Endothelial cell of umbilical vein (primary cell): ENCODE results near the gene FAM124B. TPM values are rescaled to one million over a fixed set of nuclear protein-coding genes. Genes with fewer than 3 reads are reported as not detected.

ENCODE experiments used
- BruUV-seq: library from RNA; stranded (reverse); fragments of 400-500 nt; replicated peaks from 2 replicates; lab custom pipeline; 2021; lab: Mats Ljungman, UMichigan
- CTCF ChIA-PET: fragments of 300-600, 350-600 bp; sonication (Branson Sonifier 250); formaldehyde crosslinking; loops from one replicate; lab custom pipeline; 2021; ENCODE audit warnings: antibody characterized with exemption, inconsistent platforms; lab: Charles Lee
- POLR2A ChIA-PET: fragments of 300-600, 350-600 bp; sonication (Branson Sonifier 250); formaldehyde crosslinking; loops from one replicate; lab custom pipeline; 2021; ENCODE audit warnings: antibody characterized with exemption, inconsistent platforms; lab: Charles Lee
- DNase-seq: peaks from one replicate; pipeline ENCODE4 v3.0.0-alpha.2; 2011; ENCODE audit warnings: low read depth, low spot score
- FAIRE-seq: peaks from 2 replicates; lab custom pipeline; 2011; peaks lifted over from hg19 to GRCh38; lab: Jason Lieb, UNC
- H2AFZ ChIP-seq: 2 replicates; pipeline ENCODE4 v1.6.0; 2012; ENCODE audit warnings: low read depth, low read length, control low read depth, inconsistent platforms
- H3K27ac ChIP-seq: 2 replicates; pipeline ENCODE4 v1.5.1; 2011; ENCODE audit warnings: low read depth, mild to moderate bottlenecking, control low read depth, low read length, moderate library complexity; ENCODE audit not compliant: insufficient read depth
- H3K27me3 ChIP-seq, 2 experiments: 2 replicates each; pipeline versions ENCODE4 v1.6.0 to v1.6.1; 2011; ENCODE audit warnings: low read length in 2 of 2, mixed read lengths in 1 of 2; ENCODE audit not compliant: control insufficient read depth in 2 of 2, insufficient read depth in 2 of 2
- H3K36me3 ChIP-seq, 2 experiments: 2 replicates in 1 of 2; 3 replicates in 1 of 2; pipeline ENCODE4 v1.5.1; 2011; ENCODE audit warnings: low read length in 2 of 2, mild to moderate bottlenecking in 1 of 2, moderate library complexity in 1 of 2; ENCODE audit not compliant: control insufficient read depth in 2 of 2, insufficient read depth in 2 of 2; ENCODE audit errors: extremely low read depth in 1 of 2
- H3K4me1 ChIP-seq: 3 replicates; pipeline ENCODE4 v1.5.1; 2011; ENCODE audit warnings: mild to moderate bottlenecking, low read length; ENCODE audit not compliant: control insufficient read depth, insufficient read depth; ENCODE audit errors: extremely low read depth
- H3K4me2 ChIP-seq: 2 replicates; pipeline ENCODE4 v1.6.1; 2011; ENCODE audit warnings: low read length, control low read depth, mixed read lengths; ENCODE audit not compliant: insufficient read depth
- H3K4me3 ChIP-seq, 3 experiments: fragments of 200-600 bp in 1 of 3; sonication (generic), shearing (Covaris generic) in 1 of 3; replicated peaks in 1 of 3; 2 replicates each; pipeline ENCODE4 v1.5.1; 2011 to 2016; ENCODE audit warnings: control low read depth in 3 of 3, low read length in 3 of 3, mild to moderate bottlenecking in 2 of 3, inconsistent platforms in 1 of 3, low read depth in 1 of 3, moderate library complexity in 1 of 3; ENCODE audit not compliant: insufficient read depth in 1 of 3
- H3K79me2 ChIP-seq: 2 replicates; pipeline ENCODE4 v1.6.0; 2012; ENCODE audit warnings: low read length, inconsistent platforms; ENCODE audit not compliant: control insufficient read depth, insufficient read depth
- H3K9ac ChIP-seq: replicated peaks from 2 replicates; pipeline ENCODE3; 2011; ENCODE audit warnings: low read length, control low read depth; ENCODE audit not compliant: insufficient read depth; ENCODE audit errors: extremely low read depth
- H3K9me1 ChIP-seq: replicated peaks from 3 replicates; pipeline ENCODE4 v1.6.0; 2011; ENCODE audit warnings: mild to moderate bottlenecking, low read length; ENCODE audit not compliant: control insufficient read depth, insufficient read depth; ENCODE audit errors: extremely low read depth
- H3K9me3 ChIP-seq: replicated peaks from 2 replicates; pipeline ENCODE4 v1.5.1; 2012; ENCODE audit warnings: low read length, inconsistent platforms; ENCODE audit not compliant: control insufficient read depth, insufficient read depth
- H4K20me1 ChIP-seq: replicated peaks from 2 replicates; pipeline ENCODE3; 2011; ENCODE audit warnings: mild to moderate bottlenecking, low read length; ENCODE audit not compliant: control insufficient read depth, insufficient read depth; ENCODE audit errors: extremely low read depth
- EZH2 ChIP-seq: IDR thresholded peaks from 2 replicates; pipeline ENCODE4 v1.6.1; 2012; ENCODE audit warnings: borderline replicate concordance, low read depth, mild to moderate bottlenecking, moderate library complexity, low read length, inconsistent platforms; ENCODE audit not compliant: severe bottlenecking
- FOS ChIP-seq: IDR thresholded peaks from 2 replicates; pipeline ENCODE4 v1.6.1; 2011; ENCODE audit warnings: mild to moderate bottlenecking, low read length, moderate library complexity, borderline replicate concordance; ENCODE audit not compliant: insufficient read depth
- GATA2 ChIP-seq: IDR thresholded peaks from 2 replicates; pipeline ENCODE4 v1.7.0; 2011; ENCODE audit warnings: low read depth, mild to moderate bottlenecking, moderate library complexity, mixed read lengths, low read length; ENCODE audit not compliant: insufficient read length, insufficient read depth
- JUN ChIP-seq: IDR thresholded peaks from 2 replicates; pipeline ENCODE4 v1.6.1; 2011; ENCODE audit warnings: borderline replicate concordance, low read depth; ENCODE audit not compliant: insufficient read length, insufficient read depth
- MYC ChIP-seq: IDR thresholded peaks from one replicate; pipeline ENCODE4 v1.6.1; 2011; ENCODE audit warnings: mild to moderate bottlenecking, low read depth, low read length
- POLR2A ChIP-seq: IDR thresholded peaks from 2 replicates; pipeline ENCODE4 v1.6.1; 2012; ENCODE audit warnings: low read depth, mild to moderate bottlenecking, control low read depth, low read length
- POLR2AphosphoS5 ChIP-seq: IDR thresholded peaks from 2 replicates; pipeline ENCODE4 v1.6.1; 2012; ENCODE audit warnings: low read depth, mild to moderate bottlenecking, control low read depth, low read length, moderate library complexity; ENCODE audit not compliant: insufficient read depth
- dilution Hi-C: fragments of 300-500 bp; cut with MboI; formaldehyde crosslinking; loops from one replicate; pipeline ENCODE4 v1.15.0; 2019; ENCODE audit warnings: low sequenced_read_pairs; ENCODE audit not compliant: extremely low pct_ligation_motif_present
- intact Hi-C: fragments of 100-400 bp; cut with micrococcal nuclease; formaldehyde crosslinking; loops from one replicate; pipeline ENCODE4 v1.10.0; 2022
- polyA plus RNA-seq, 4 experiments: library from polyadenylated mRNA; depleted of rRNA in 3 of 4; stranded (reverse) in 3 of 4; unstranded in 1 of 4; fragments of >200 nt; gene quantifications; 2 replicates each; pipeline versions ENCODE4 v1.2.1 to v1.2.3, GENCODE V29; 2011 to 2012; ENCODE audit warnings: missing spikeins in 1 of 4
- total RNA-seq: library from RNA; stranded (reverse); gene quantifications from 2 replicates; pipeline ENCODE4 v1.2.3, GENCODE V29; 2021
- TF ChIP-seq, protein P1 (sequence below): IDR thresholded peaks from 2 replicates; pipeline ENCODE4 v1.6.1; 2011; ENCODE audit not compliant: insufficient read depth, insufficient read length
- TF ChIP-seq, protein P2 (sequence below), 2 donors: IDR thresholded peaks; 1 replicate in 1 of 2; 2 replicates in 1 of 2; pipeline ENCODE4 v1.5.1; 2011; ENCODE audit warnings: low read length in 2 of 2, mild to moderate bottlenecking in 2 of 2, moderate library complexity in 2 of 2, control low read depth in 1 of 2, inconsistent platforms in 1 of 2, low read depth in 1 of 2; ENCODE audit not compliant: insufficient read depth in 1 of 2; ENCODE audit errors: extremely low read depth in 1 of 2

Gene FAM124B
- total and polyA plus RNA-seq, 2 donors (not counting 3 experiments of a cell fraction or from before 2014, with no cell fraction given): 82.0 to 119 TPM

DNA sequence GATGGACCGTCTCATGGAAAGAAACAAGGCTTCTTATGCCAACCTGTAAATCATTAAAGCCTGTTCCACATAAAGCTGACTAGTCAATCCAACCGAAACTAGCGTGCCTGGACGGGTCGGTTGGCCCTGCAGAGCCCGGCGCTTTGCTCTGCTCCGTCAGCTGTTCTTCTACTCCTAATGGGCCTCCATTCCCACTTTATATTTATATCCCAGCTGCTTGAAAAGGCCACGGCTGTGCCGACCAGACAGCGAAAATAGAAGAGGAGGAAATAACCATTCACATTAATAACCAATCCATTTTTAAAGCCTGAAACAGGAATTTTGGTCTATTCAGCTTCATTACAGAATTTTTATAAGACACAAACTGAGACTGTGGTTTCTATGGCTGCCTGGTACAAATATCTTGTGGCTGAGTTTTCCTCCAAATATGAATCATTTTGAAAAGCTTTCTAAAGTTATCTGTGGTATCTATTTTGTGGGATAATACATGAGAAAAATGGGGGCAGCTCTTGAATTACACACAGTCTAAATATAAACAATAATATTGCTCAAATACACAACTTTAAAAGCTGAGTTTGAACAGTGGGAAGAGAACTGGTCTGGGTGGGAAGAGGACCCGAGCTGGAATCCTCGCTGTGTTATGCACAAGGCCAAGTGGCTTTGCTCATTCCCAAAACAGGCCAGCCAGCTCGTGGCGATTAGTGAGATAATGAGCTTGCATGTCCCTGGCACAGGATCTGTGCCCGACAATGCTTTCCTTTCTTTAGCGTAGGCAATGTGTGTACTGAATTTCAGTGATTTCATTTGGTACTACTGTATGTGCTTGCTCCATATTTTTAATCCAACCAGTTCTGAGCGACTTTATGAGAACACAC, 10.5 kb upstream of the FAM124B start:
- H4K20me1 ChIP-seq: no peaks in the 10 kb centered on the region
- dilution Hi-C loops (no loop called here), intact Hi-C loops (no loop called here)
- no peak overlapping the region for H3K9ac ChIP-seq
- no peak overlapping the region for H2AFZ ChIP-seq
- H3K27ac ChIP-seq: no peak overlapping the region
- no peaks in the 10 kb centered on the region for H3K79me2 ChIP-seq
- no peaks in the 10 kb centered on the region for H3K9me1 ChIP-seq
- peaks cover 22% of the 10 kb centered on the region for H3K4me1 ChIP-seq
- ChIA-PET CTCF (interaction anchor here (0.8 to 1.8 kb wide), 5 partner anchors 11 to 44 kb away, joined by 3 to 8 read pairs (median 3); partner anchors contain the start of gene FAM124B), POLR2A (no interaction called here)
- no peak overlapping the region for H3K4me3 ChIP-seq
- DNase-seq (no peak), FAIRE-seq (no peak)
- H3K27me3 ChIP-seq: no peaks in the 10 kb centered on the region
- no TSS peak for BruUV-seq
- H3K4me2 ChIP-seq: no peak overlapping the region
- H3K36me3 ChIP-seq: no peaks in the 10 kb centered on the region
- no peaks in the 10 kb centered on the region for H3K9me3 ChIP-seq
- TF ChIP-seq POLR2AphosphoS5 (no peak), JUN (no peak), POLR2A (no peak), EZH2 (no peak), GATA2 (no peak), MYC (no peak), FOS (no peak)
- TF ChIP-seq, protein P1, sequence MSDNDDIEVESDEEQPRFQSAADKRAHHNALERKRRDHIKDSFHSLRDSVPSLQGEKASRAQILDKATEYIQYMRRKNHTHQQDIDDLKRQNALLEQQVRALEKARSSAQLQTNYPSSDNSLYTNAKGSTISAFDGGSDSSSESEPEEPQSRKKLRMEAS: no peak
- TF ChIP-seq, protein P2, sequence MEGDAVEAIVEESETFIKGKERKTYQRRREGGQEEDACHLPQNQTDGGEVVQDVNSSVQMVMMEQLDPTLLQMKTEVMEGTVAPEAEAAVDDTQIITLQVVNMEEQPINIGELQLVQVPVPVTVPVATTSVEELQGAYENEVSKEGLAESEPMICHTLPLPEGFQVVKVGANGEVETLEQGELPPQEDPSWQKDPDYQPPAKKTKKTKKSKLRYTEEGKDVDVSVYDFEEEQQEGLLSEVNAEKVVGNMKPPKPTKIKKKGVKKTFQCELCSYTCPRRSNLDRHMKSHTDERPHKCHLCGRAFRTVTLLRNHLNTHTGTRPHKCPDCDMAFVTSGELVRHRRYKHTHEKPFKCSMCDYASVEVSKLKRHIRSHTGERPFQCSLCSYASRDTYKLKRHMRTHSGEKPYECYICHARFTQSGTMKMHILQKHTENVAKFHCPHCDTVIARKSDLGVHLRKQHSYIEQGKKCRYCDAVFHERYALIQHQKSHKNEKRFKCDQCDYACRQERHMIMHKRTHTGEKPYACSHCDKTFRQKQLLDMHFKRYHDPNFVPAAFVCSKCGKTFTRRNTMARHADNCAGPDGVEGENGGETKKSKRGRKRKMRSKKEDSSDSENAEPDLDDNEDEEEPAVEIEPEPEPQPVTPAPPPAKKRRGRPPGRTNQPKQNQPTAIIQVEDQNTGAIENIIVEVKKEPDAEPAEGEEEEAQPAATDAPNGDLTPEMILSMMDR (IDR thresholded peaks at IDR 0.05; ENCODE audit: extremely low read depth in 1 of 2, insufficient read depth in 1 of 2, low read depth in 1 of 2, low read length in 2 of 2): no peak
